T-cell (primary cell): ENCODE measurements around the gene KCNC2. TPM values are rescaled to one million over a fixed set of nuclear protein-coding genes. Genes with fewer than 3 reads are reported as not detected.

Experiments
- total RNA-seq, 35 experiments: library from RNA in 6 of 35; stranded (reverse) in 6 of 35; fragments of 120-200 nt in 1 of 35; gene quantifications; one replicate each; pipeline versions ENCODE4 v1.2.1 to v1.2.4 and lab custom pipeline; 2013 to 2026

Gene KCNC2
- total RNA-seq, 5 donors from 2014 or later (not counting 1 experiment from before 2014, with no cell fraction given): not detected

Other genes starting within 250 kb of the KCNC2 start
- gene CAPS2, start 120.5 kb upstream of the KCNC2 start, total RNA-seq: 1 to 10 TPM; 2.4 to 4.7 (median 4.4) TPM
- gene GLIPR1L1, start 124.8 kb upstream of the KCNC2 start, total RNA-seq: not detected
- gene GLIPR1L2, start 181.2 kb upstream of the KCNC2 start, total RNA-seq: 1 to 10 TPM in 2 of 5 donors, under 1 TPM in 3; 0.51 to 2.9 (median 0.72) TPM